ENCODE data around the gene RHOC.
"Not testable (repeated sequence)": the region's sequence is repeated elsewhere in the genome, so short reads cannot be mapped to it uniquely, and the experiment has no call there.

The RHOC gene

GRCh38 chr1:112723511-112723839 is 16.5 kb upstream of the RHOC start:
- H3K4me3 Mint-ChIP-seq = peak overlapping the region; percentile 14 to 57 (median 37)
- no peaks in the 10 kb centered on the region for H3K36me3 Mint-ChIP-seq (ENCODE audit: low read depth)
- peaks cover 21% of the 10 kb centered on the region for H3K27me3 Mint-ChIP-seq (ENCODE audit: low read depth)
- peak overlapping the region; percentile 78 to 85 (median 81) for H3K27ac Mint-ChIP-seq
- no peaks in the 10 kb centered on the region for H3K9me3 Mint-ChIP-seq
- peaks cover 28% of the 10 kb centered on the region for H3K4me1 Mint-ChIP-seq
- TF ChIP-seq CTCF (IDR thresholded peaks at IDR 0.05; ENCODE audit: unreplicated experiment in 3 of 3) = no peak

- H3K4me3 Mint-ChIP-seq = peak overlapping the region; percentile 81 to 85 (median 82)
- H3K27me3 Mint-ChIP-seq (ENCODE audit: low read depth) = peaks cover 18% of the 10 kb centered on the region
- H3K36me3 Mint-ChIP-seq (ENCODE audit: low read depth) = no peaks in the 10 kb centered on the region
- H3K9me3 Mint-ChIP-seq = no peaks in the 10 kb centered on the region
- H3K27ac Mint-ChIP-seq = peak overlapping the region; percentile 78 to 85 (median 81)
- peaks cover 29% of the 10 kb centered on the region for H3K4me1 Mint-ChIP-seq
- TF ChIP-seq CTCF (IDR thresholded peaks at IDR 0.05; ENCODE audit: unreplicated experiment in 3 of 3) = no peak
Measured at GRCh38 chr1:112722601-112723510, 15.9 kb upstream of the RHOC start.

- Mint-ChIP-seq H3K4me3 (peak overlapping the region; percentile 81 to 85 (median 82)), H3K9me3 (no peaks in the 10 kb centered on the region), H3K27ac (peak overlapping the region; percentile 78 to 85 (median 81)), H3K27me3 (ENCODE audit: low read depth) (peaks cover 19% of the 10 kb centered on the region), H3K36me3 (ENCODE audit: low read depth) (no peaks in the 10 kb centered on the region), H3K4me1 (peaks cover 29% of the 10 kb centered on the region)
- TF ChIP-seq CTCF (IDR thresholded peaks at IDR 0.05; ENCODE audit: unreplicated experiment in 3 of 3) = no peak
Measured at GRCh38 chr1:112721966-112722524, 15.1 kb upstream of the RHOC start.

- Mint-ChIP-seq H3K27ac (peak overlapping the region in 2 of 3 experiments; percentile 69 to 85), H3K27me3 (ENCODE audit: low read depth) (peaks cover 26% of the 10 kb centered on the region), H3K4me1 (peaks cover 37% of the 10 kb centered on the region), H3K4me3 (peak overlapping the region in 1 of 3 experiments; percentile 20)
- H3K9me3 Mint-ChIP-seq; H3K36me3 Mint-ChIP-seq (ENCODE audit: low read depth): not testable (repeated sequence)
Measured at GRCh38 chr1:112721294-112721693, 14.4 kb upstream of the RHOC start.

GRCh38 chr1:112720800-112721199 is 13.9 kb upstream of the RHOC start:
- H3K4me1 Mint-ChIP-seq = peaks cover 42% of the 10 kb centered on the region
- no peaks in the 10 kb centered on the region for H3K36me3 Mint-ChIP-seq (ENCODE audit: low read depth)
- H3K4me3 Mint-ChIP-seq = no peak overlapping the region
- H3K9me3 Mint-ChIP-seq = no peaks in the 10 kb centered on the region
- H3K27me3 Mint-ChIP-seq (ENCODE audit: low read depth) = peaks cover 28% of the 10 kb centered on the region
- H3K27ac Mint-ChIP-seq = no peak overlapping the region
- no peak for TF ChIP-seq CTCF (IDR thresholded peaks at IDR 0.05; ENCODE audit: unreplicated experiment in 3 of 3)

- Mint-ChIP-seq H3K4me1 (peaks cover 44% of the 10 kb centered on the region), H3K9me3 (no peaks in the 10 kb centered on the region), H3K27me3 (ENCODE audit: low read depth) (peaks cover 28% of the 10 kb centered on the region), H3K36me3 (ENCODE audit: low read depth) (no peaks in the 10 kb centered on the region), H3K4me3 (no peak overlapping the region), H3K27ac (peak overlapping the region in 1 of 3 experiments; percentile 43)
- no peak for TF ChIP-seq CTCF (IDR thresholded peaks at IDR 0.05; ENCODE audit: unreplicated experiment in 3 of 3)
Measured at GRCh38 chr1:112719706-112720105, 12.8 kb upstream of the RHOC start.
